Type B pancreatic cell (in vitro differentiated cells): ENCODE measurements around the gene MICAL2. TPM values are rescaled to one million over a fixed set of nuclear protein-coding genes. Genes with fewer than 3 reads are reported as not detected.

Experiments used
- DNase-seq: peaks from one replicate; pipeline ENCODE4 v3.0.0; 2021; ENCODE audit warnings: mixed read lengths; ENCODE audit not compliant: unreplicated experiment; ENCODE audit errors: extremely low spot score
- H3K27ac Mint-ChIP-seq: 2 replicates; pipeline ENCODE4 v1.8.0; 2021; ENCODE audit warnings: mild to moderate bottlenecking, mixed read lengths
- H3K27me3 Mint-ChIP-seq: 2 replicates; pipeline ENCODE4 v1.8.0; 2021; ENCODE audit warnings: mixed read lengths
- H3K36me3 Mint-ChIP-seq: 2 replicates; pipeline ENCODE4 v1.8.0; 2021; ENCODE audit warnings: mixed read lengths
- H3K4me1 Mint-ChIP-seq: one replicate; pipeline ENCODE4 v1.8.0; 2021; ENCODE audit warnings: mixed read lengths; ENCODE audit not compliant: unreplicated experiment
- H3K4me3 Mint-ChIP-seq: 2 replicates; pipeline ENCODE4 v1.8.0; 2021; ENCODE audit warnings: mild to moderate bottlenecking, mixed read lengths
- H3K9me3 Mint-ChIP-seq: 2 replicates; pipeline ENCODE4 v1.8.0; 2021; ENCODE audit warnings: mixed read lengths
- CTCF ChIP-seq: fragments of 200-600 bp; sonication (generic); conservative IDR thresholded peaks from 2 replicates; pipeline ENCODE4 v1.5.0; 2021; ENCODE audit warnings: antibody characterized with exemption, mild to moderate bottlenecking
- total RNA-seq: library from RNA; stranded (reverse); gene quantifications from 2 replicates; pipeline ENCODE4 v1.2.1, GENCODE V29; 2021; ENCODE audit warnings: low replicate concordance

MICAL2 gene
- total RNA-seq, 1 donor from 2014 or later: 38.0 TPM

DNA sequence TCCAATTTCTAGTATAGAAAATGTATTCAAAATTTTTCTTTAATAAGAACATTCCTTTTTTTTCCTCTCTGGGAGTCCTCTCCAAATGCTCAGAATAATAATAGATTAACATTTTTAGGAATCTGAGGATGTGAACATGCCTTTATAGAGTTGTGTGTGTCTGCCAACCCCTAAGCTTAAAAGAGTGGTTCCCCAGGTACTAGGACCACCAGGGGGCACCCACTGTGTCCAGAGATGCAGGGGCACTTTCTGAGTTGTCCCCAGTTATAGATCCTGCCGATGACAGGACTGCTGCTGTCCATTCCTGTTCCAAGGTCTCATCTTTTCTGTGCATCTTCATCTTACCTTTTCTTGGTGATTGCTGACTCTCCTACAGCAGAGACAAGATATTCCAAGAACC is 27.0 kb upstream of the MICAL2 start:
- H3K36me3 Mint-ChIP-seq: no peaks in the 10 kb centered on the region
- no peak overlapping the region for H3K4me3 Mint-ChIP-seq
- peaks cover 19% of the 10 kb centered on the region for H3K4me1 Mint-ChIP-seq
- no peak for TF ChIP-seq CTCF
- H3K27me3 Mint-ChIP-seq: no peaks in the 10 kb centered on the region
- H3K27ac Mint-ChIP-seq: no peak overlapping the region
- H3K9me3 Mint-ChIP-seq: peaks cover 4% of the 10 kb centered on the region
- no peak for DNase-seq

DNA sequence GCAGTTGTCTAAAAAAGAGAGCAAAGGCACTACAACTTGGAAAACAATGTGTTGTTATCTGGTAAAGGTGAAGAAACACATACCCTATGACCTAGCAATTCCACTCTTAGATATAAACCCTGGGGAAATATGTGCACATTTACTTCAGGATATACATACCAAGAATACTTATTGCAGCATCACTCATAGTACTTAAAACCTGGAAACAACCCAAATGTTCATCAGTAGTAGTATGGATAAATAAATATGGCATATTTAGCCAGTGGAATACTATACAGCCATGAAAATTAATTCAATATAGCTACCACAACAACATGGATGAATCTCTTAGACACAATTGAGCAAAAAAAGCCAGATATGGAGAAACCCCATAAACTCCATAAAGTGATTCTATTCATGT is 26.1 kb upstream of the MICAL2 start:
- Mint-ChIP-seq H3K27me3 (no peaks in the 10 kb centered on the region), H3K9me3 (peaks cover 4% of the 10 kb centered on the region), H3K4me3 (no peak overlapping the region), H3K27ac (no peak overlapping the region), H3K4me1 (peaks cover 21% of the 10 kb centered on the region), H3K36me3 (no peaks in the 10 kb centered on the region)
- DNase-seq: no peak
- TF ChIP-seq CTCF: no peak

GRCh38 chr11:12085371-12086251 is 24.8 kb upstream of the MICAL2 start:
- TF ChIP-seq CTCF: no peak
- Mint-ChIP-seq H3K27ac (peak overlapping the region; percentile 77), H3K4me1 (peaks cover 24% of the 10 kb centered on the region), H3K27me3 (no peaks in the 10 kb centered on the region), H3K36me3 (no peaks in the 10 kb centered on the region), H3K4me3 (no peak overlapping the region), H3K9me3 (no peaks in the 10 kb centered on the region)
- DNase-seq: no peak

GRCh38 chr11:12086271-12087074 is 23.9 kb upstream of the MICAL2 start:
- Mint-ChIP-seq H3K9me3 (no peaks in the 10 kb centered on the region), H3K36me3 (no peaks in the 10 kb centered on the region), H3K27ac (peak overlapping the region; percentile 77), H3K27me3 (no peaks in the 10 kb centered on the region), H3K4me1 (peaks cover 30% of the 10 kb centered on the region), H3K4me3 (no peak overlapping the region)
- no peak for DNase-seq
- TF ChIP-seq CTCF: no peak

DNA sequence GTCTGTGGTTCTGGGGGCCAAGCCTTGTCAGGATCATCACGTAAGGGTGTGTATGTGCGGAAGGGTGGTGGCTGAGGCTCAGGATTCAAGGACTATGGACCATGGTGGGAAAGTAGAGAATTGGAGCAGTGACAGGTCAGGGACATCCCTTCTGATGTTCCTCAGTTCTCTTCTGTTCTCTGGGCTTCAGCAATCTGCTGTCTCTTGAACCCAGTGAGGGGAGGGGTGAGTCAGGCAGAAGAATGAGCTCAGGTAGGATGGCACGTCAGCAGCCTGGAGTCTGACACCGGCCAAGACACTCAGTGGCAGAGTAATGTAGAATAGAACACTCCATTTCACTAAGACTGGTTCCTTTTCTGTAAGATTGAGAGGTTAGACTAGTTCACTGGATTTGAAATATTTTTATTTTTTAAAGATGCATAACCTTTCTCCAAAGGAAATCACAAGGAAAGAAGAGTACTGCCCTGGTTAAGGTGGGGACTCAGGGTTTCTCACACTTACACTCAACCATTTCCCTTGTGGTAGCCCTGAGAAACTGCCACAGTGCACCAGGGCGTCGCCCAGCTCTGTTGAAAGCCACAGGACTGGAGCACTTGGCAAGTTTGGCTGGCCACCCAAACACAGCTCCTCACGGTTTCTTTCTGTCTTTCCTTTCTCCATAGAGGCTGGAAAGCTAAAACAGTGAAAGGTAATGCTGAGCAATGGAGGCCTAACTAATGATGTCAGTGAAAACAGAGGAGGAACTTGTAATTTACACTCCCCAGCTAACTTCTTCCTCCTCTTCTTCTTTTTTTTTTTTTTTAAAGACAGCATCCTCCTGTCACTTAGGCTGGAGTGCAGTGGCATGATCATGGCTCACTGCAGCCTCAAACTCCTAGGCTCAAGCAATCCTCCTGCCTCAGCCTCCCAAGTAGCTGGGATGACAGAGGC is 23.1 kb upstream of the MICAL2 start:
- no peaks in the 10 kb centered on the region for H3K36me3 Mint-ChIP-seq
- peak overlapping the region; percentile 77 for H3K27ac Mint-ChIP-seq
- DNase-seq: no peak
- H3K9me3 Mint-ChIP-seq: no peaks in the 10 kb centered on the region
- no peak for TF ChIP-seq CTCF
- peaks cover 39% of the 10 kb centered on the region for H3K4me1 Mint-ChIP-seq
- no peaks in the 10 kb centered on the region for H3K27me3 Mint-ChIP-seq
- H3K4me3 Mint-ChIP-seq: no peak overlapping the region
